ENCODE measurements around the gene MORC1.

DNA sequence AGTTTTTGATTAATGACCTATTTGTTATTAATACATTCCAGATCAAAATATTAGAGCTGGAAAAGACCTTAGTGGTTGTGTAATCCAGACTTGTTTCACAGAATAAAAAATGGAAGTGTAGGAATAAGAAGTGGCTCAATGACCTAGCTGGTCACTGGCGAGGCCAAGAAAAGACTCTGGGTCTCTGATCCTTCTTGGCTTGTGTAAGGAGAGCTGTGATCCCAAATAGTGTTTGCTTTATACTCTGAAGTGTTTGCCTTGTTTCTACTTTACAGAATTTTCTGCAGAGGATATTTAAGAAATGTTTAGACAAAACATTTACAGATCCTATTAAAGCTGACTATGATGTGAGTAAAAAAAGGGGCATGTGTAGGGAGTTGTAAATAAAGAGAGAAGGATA, 25.7 kb upstream of the MORC1 start:
- TF ChIP-seq, protein P1, sequence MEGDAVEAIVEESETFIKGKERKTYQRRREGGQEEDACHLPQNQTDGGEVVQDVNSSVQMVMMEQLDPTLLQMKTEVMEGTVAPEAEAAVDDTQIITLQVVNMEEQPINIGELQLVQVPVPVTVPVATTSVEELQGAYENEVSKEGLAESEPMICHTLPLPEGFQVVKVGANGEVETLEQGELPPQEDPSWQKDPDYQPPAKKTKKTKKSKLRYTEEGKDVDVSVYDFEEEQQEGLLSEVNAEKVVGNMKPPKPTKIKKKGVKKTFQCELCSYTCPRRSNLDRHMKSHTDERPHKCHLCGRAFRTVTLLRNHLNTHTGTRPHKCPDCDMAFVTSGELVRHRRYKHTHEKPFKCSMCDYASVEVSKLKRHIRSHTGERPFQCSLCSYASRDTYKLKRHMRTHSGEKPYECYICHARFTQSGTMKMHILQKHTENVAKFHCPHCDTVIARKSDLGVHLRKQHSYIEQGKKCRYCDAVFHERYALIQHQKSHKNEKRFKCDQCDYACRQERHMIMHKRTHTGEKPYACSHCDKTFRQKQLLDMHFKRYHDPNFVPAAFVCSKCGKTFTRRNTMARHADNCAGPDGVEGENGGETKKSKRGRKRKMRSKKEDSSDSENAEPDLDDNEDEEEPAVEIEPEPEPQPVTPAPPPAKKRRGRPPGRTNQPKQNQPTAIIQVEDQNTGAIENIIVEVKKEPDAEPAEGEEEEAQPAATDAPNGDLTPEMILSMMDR (IDR thresholded peaks at IDR 0.05; ENCODE audit: borderline replicate concordance, extremely low read depth, low read length, poor library complexity, severe bottlenecking): no peak
- TF ChIP-seq EZH2 (IDR thresholded peaks at IDR 0.05; ENCODE audit: borderline replicate concordance, low read depth, low read length, severe bottlenecking): no peak

Measured in DND-41 (cell line).